NCI-H187 treated with DMSO at 0.1 percent for 48 hours (cell line): Measurements from ENCODE around the gene ERVFRD-1.
"Not testable (repeated sequence)": the region's sequence is repeated elsewhere in the genome, so short reads cannot be mapped to it uniquely, and the experiment has no call there.

ENCODE experiments used
- DNase-seq: peaks from one replicate; lab custom pipeline; 2025; lab: John Stamatoyannopoulos, UW

Gene ERVFRD-1

GRCh38 chr6:11091141-11091540 lies 20.4 kb downstream of the ERVFRD-1 start:
- not testable (repeated sequence) for DNase-seq

- DNase-seq, result no peak
Observed at GRCh38 chr6:11089695-11090094, 21.8 kb downstream of the ERVFRD-1 start.

- not testable (repeated sequence) for DNase-seq
Observed at GRCh38 chr6:11087141-11087812, 24.2 kb downstream of the ERVFRD-1 start.

GRCh38 chr6:11085758-11086435 lies 25.6 kb downstream of the ERVFRD-1 start:
- DNase-seq, result no peak

GRCh38 chr6:11083956-11084355 lies 27.6 kb downstream of the ERVFRD-1 start:
- no peak for DNase-seq

GRCh38 chr6:11083491-11083890 lies 28.0 kb downstream of the ERVFRD-1 start:
- DNase-seq, result no peak

GRCh38 chr6:11080296-11080695 lies 31.2 kb downstream of the ERVFRD-1 start:
- no peak for DNase-seq

GRCh38 chr6:11078266-11078665 lies 33.3 kb downstream of the ERVFRD-1 start:
- no peak for DNase-seq

GRCh38 chr6:11076540-11076939 lies 35.0 kb downstream of the ERVFRD-1 start:
- DNase-seq, result no peak

GRCh38 chr6:11072101-11072500 lies 39.4 kb downstream of the ERVFRD-1 start:
- no peak for DNase-seq

GRCh38 chr6:11069760-11070159 lies 41.8 kb downstream of the ERVFRD-1 start:
- no peak for DNase-seq

- no peak for DNase-seq
Observed at GRCh38 chr6:11067348-11067747, 44.2 kb downstream of the ERVFRD-1 start.

- no peak for DNase-seq
Observed at GRCh38 chr6:11066505-11067347, 44.8 kb downstream of the ERVFRD-1 start.

GRCh38 chr6:11065436-11066202 lies 45.9 kb downstream of the ERVFRD-1 start:
- no peak for DNase-seq

- no peak for DNase-seq
Observed at GRCh38 chr6:11064836-11065235, 46.7 kb downstream of the ERVFRD-1 start.

GRCh38 chr6:11062715-11063114 lies 48.8 kb downstream of the ERVFRD-1 start:
- no peak for DNase-seq

- DNase-seq, result no peak
Observed at GRCh38 chr6:11062083-11062482, 49.4 kb downstream of the ERVFRD-1 start.

GRCh38 chr6:11058406-11058805 lies 53.1 kb downstream of the ERVFRD-1 start:
- no peak for DNase-seq

GRCh38 chr6:11056871-11057270 lies 54.7 kb downstream of the ERVFRD-1 start:
- no peak for DNase-seq

GRCh38 chr6:11055127-11055627 lies 56.3 kb downstream of the ERVFRD-1 start:
- DNase-seq, result no peak

GRCh38 chr6:11054722-11055121 lies 56.8 kb downstream of the ERVFRD-1 start:
- DNase-seq, result no peak

- DNase-seq, result no peak
Observed at GRCh38 chr6:11053307-11053706, 58.2 kb downstream of the ERVFRD-1 start.
